GM23338 (cell line): Measurements from ENCODE around the gene MUC21. TPM values are rescaled to one million over a fixed set of nuclear protein-coding genes. Genes with fewer than 3 reads are reported as not detected.

Experiments
- ATAC-seq: fragments of 200-7000 bp; cut with Tn5 transposase; 3 replicates; pipeline ENCODE4 v1.9.1; 2020
- DNase-seq: peaks from one replicate; pipeline ENCODE4 v3.0.0-alpha.2; 2015; ENCODE audit warnings: low spot score
- H2AFZ ChIP-seq: fragments of 200-600 bp; sonication (generic); 2 replicates; pipeline ENCODE4 v1.8.0; 2016; ENCODE audit warnings: antibody characterized with exemption, mild to moderate bottlenecking, moderate library complexity
- H3F3A ChIP-seq: fragments of 200-600 bp; sonication (generic); replicated peaks from 2 replicates; pipeline ENCODE4 v1.8.0; 2017; ENCODE audit warnings: antibody characterized with exemption, mixed run types, low read depth
- H3K27ac ChIP-seq: fragments of 200-600 bp; sonication (generic); 2 replicates; pipeline ENCODE4 v1.6.1; 2016; ENCODE audit warnings: low read depth
- H3K27me3 ChIP-seq: fragments of 200-600 bp; sonication (generic); 2 replicates; pipeline ENCODE4 v1.8.0; 2016; ENCODE audit warnings: mild to moderate bottlenecking, mixed run types, moderate library complexity; ENCODE audit not compliant: insufficient read depth
- H3K36me3 ChIP-seq: fragments of 200-600 bp; sonication (generic); 2 replicates; pipeline ENCODE4 v1.8.0; 2016; ENCODE audit warnings: mild to moderate bottlenecking; ENCODE audit not compliant: insufficient read depth
- H3K4me1 ChIP-seq: fragments of 200-600 bp; sonication (generic); 2 replicates; pipeline ENCODE4 v1.8.0; 2016; ENCODE audit warnings: mild to moderate bottlenecking, moderate library complexity; ENCODE audit not compliant: insufficient read depth
- H3K4me2 ChIP-seq: fragments of 200-600 bp; sonication (generic); 2 replicates; pipeline ENCODE4 v1.7.1; 2017; ENCODE audit warnings: mixed run types
- H3K4me3 ChIP-seq: fragments of 200-600 bp; sonication (generic); 2 replicates; pipeline ENCODE4 v1.6.1; 2016; ENCODE audit warnings: mixed run types
- H3K79me2 ChIP-seq: fragments of 200-600 bp; sonication (generic); replicated peaks from 2 replicates; pipeline ENCODE4 v1.8.0; 2017; ENCODE audit warnings: mild to moderate bottlenecking; ENCODE audit not compliant: insufficient read depth
- H3K9me2 ChIP-seq: fragments of 200-600 bp; sonication (generic); 2 replicates; pipeline ENCODE4 v1.8.0; 2017; ENCODE audit not compliant: insufficient read depth
- H4K20me1 ChIP-seq: fragments of 200-600 bp; sonication (generic); replicated peaks from 2 replicates; pipeline ENCODE4 v1.8.0; 2017; ENCODE audit warnings: mild to moderate bottlenecking; ENCODE audit not compliant: insufficient read depth
- H3K27ac Mint-ChIP-seq: 2 replicates; pipeline ENCODE4 v1.8.0; 2020; ENCODE audit warnings: inconsistent platforms, mild to moderate bottlenecking, moderate library complexity, mixed read lengths
- H3K27me3 Mint-ChIP-seq: 3 replicates; pipeline ENCODE4 v1.8.0; 2022; ENCODE audit warnings: low read depth, mild to moderate bottlenecking, moderate library complexity, mixed read lengths, inconsistent platforms; ENCODE audit not compliant: insufficient read depth, poor library complexity
- H3K36me3 Mint-ChIP-seq: 3 replicates; pipeline ENCODE4 v1.8.0; 2021; ENCODE audit warnings: low read depth, mild to moderate bottlenecking, inconsistent platforms, moderate library complexity, mixed read lengths
- H3K4me1 Mint-ChIP-seq: 3 replicates; pipeline ENCODE4 v1.8.0; 2020; ENCODE audit warnings: mild to moderate bottlenecking, inconsistent platforms, mixed read lengths
- H3K4me3 Mint-ChIP-seq: 3 replicates; pipeline ENCODE4 v1.8.0; 2021; ENCODE audit warnings: moderate library complexity, mild to moderate bottlenecking, inconsistent platforms, mixed read lengths
- H3K9me3 Mint-ChIP-seq: 3 replicates; pipeline ENCODE4 v1.8.0; 2020; ENCODE audit warnings: moderate library complexity, mild to moderate bottlenecking, inconsistent platforms, mixed read lengths
- CREB1 ChIP-seq: fragments of 250-450 bp; sonication (Bioruptor Pico); IDR thresholded peaks from 2 replicates; pipeline ENCODE4 v1.5.0; 2020; ENCODE audit warnings: low read depth, mild to moderate bottlenecking, moderate library complexity
- EZH2 ChIP-seq: fragments of 200-600 bp; sonication (generic); IDR thresholded peaks from one replicate; pipeline ENCODE4 v1.8.0; 2017; ENCODE audit warnings: antibody characterized with exemption, mild to moderate bottlenecking, low read depth; ENCODE audit not compliant: unreplicated experiment
- EZH2phosphoT487 ChIP-seq: fragments of 200-600 bp; sonication (generic); IDR thresholded peaks from one replicate; pipeline ENCODE4 v1.8.1; 2018; ENCODE audit warnings: antibody characterized with exemption; ENCODE audit not compliant: unreplicated experiment
- JUNB ChIP-seq: IDR thresholded peaks from one replicate; pipeline ENCODE4 v1.6.1; 2016; ENCODE audit warnings: antibody characterized with exemption; ENCODE audit not compliant: unreplicated experiment
- NANOG ChIP-seq: IDR thresholded peaks from 2 replicates; pipeline ENCODE4 v1.6.1; 2016; ENCODE audit warnings: antibody characterized with exemption, borderline replicate concordance
- POLR2AphosphoS5 ChIP-seq: IDR thresholded peaks from 2 replicates; pipeline ENCODE4 v1.6.1; 2016; ENCODE audit warnings: antibody characterized with exemption, low read depth
- ZNF114 ChIP-seq: fragments of 250-450 bp; sonication (Bioruptor Pico); IDR thresholded peaks from 2 replicates; pipeline ENCODE4 v1.5.0; 2020; ENCODE audit warnings: mild to moderate bottlenecking, moderate library complexity
- ZNF331 ChIP-seq: fragments of 250-450 bp; sonication (Bioruptor Pico); IDR thresholded peaks from 2 replicates; pipeline ENCODE4 v1.5.0; 2020; ENCODE audit warnings: low read depth, mild to moderate bottlenecking, moderate library complexity
- ZNF462 ChIP-seq: fragments of 250-450 bp; sonication (Bioruptor Pico); IDR thresholded peaks from 2 replicates; pipeline ENCODE4 v1.5.0; 2020; ENCODE audit warnings: mild to moderate bottlenecking, moderate library complexity
- polyA plus RNA-seq: library from polyadenylated mRNA; unstranded; fragments of >200 nt; fragmentation: Nextera tagmentation; extraction: Ambion mirVana; gene quantifications from 2 replicates; pipeline ENCODE4 v1.2.1, GENCODE V29; 2016
- total RNA-seq: library from RNA; depleted of rRNA; stranded (reverse); fragments of >200 nt; shearing (Covaris generic); gene quantifications from 2 replicates; pipeline ENCODE4 v1.2.3, GENCODE V29; 2014
- TF ChIP-seq, protein P1 (sequence below): IDR thresholded peaks from 2 replicates; pipeline ENCODE4 v1.6.1; 2016; ENCODE audit warnings: antibody characterized with exemption
- TF ChIP-seq, protein P2 (sequence below): IDR thresholded peaks from one replicate; pipeline ENCODE4 v1.6.1; 2018; ENCODE audit warnings: antibody characterized with exemption; ENCODE audit not compliant: unreplicated experiment
- TF ChIP-seq, protein P3 (sequence below), 2 experiments: fragments of 200-600 bp in 1 of 2; sonication (generic) in 1 of 2; conservative IDR thresholded peaks; 2 replicates each; pipeline versions ENCODE4 v1.5.1 to v1.6.1; 2016 to 2017; ENCODE audit warnings: antibody characterized with exemption in 2 of 2, low read depth in 2 of 2, mild to moderate bottlenecking in 2 of 2, moderate library complexity in 1 of 2

Gene MUC21
- total and polyA plus RNA-seq, 2 experiments from 2014 or later, result not detected

- TF ChIP-seq ZNF462 (CRISPR knock-in tag) (no peak), NANOG (no peak), JUNB (no peak), ZNF331 (CRISPR knock-in tag) (no peak), ZNF114 (no peak), CREB1 (CRISPR knock-in tag) (no peak; the same call in 1 of the 2 replicates)
Measured at GRCh38 chr6:30990422-30991086, 7.0 kb downstream of the MUC21 start (continued).

DNA sequence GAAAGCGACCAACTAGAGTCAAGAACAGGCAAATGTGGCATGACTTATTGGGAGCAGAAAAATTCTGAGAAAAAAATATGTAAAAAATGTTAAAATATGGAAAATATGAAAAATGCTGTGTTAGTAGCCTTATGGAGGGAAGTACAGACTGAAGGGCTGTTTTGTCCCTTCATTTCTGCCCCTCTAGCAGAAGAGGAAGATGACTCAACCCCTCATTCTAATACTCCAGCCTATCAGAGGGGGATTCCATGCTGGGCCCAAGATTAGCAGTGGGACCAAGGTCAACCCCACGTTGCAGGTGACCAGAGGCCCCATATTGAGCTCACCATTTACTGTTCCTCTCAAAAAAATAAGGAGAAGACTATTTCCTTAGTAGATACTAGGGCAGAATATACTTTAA, 8.4 kb downstream of the MUC21 start:
- no peaks in the 10 kb centered on the region for H3K36me3 ChIP-seq
- H3K27ac Mint-ChIP-seq, result no peak overlapping the region
- no peaks in the 10 kb centered on the region for H3K27me3 ChIP-seq
- H3K36me3 Mint-ChIP-seq, result peaks cover 8% of the 10 kb centered on the region; the same call in 2 of the 3 replicates
- no peak overlapping the region for H3K27ac ChIP-seq
- H3K4me1 Mint-ChIP-seq, result peaks cover 10% of the 10 kb centered on the region
- no peak overlapping the region for H3K4me2 ChIP-seq
- H3K79me2 ChIP-seq, result no peaks in the 10 kb centered on the region
- H3K4me3 Mint-ChIP-seq, result no peak overlapping the region
- peaks cover 8% of the 10 kb centered on the region for H3K4me1 ChIP-seq
- peaks cover 2% of the 10 kb centered on the region for H3K27me3 Mint-ChIP-seq
- ATAC-seq (no peak), DNase-seq (no peak)
- H3K9me2 ChIP-seq, result peaks cover 6% of the 10 kb centered on the region; the same call in 1 of the 2 replicates
- no peaks in the 10 kb centered on the region for H4K20me1 ChIP-seq
- no peak overlapping the region for H2AFZ ChIP-seq
- peaks cover 26% of the 10 kb centered on the region for H3K9me3 Mint-ChIP-seq
- H3F3A ChIP-seq, result no peaks in the 10 kb centered on the region
- H3K4me3 ChIP-seq, result no peak overlapping the region
- TF ChIP-seq EZH2 (no peak), ZNF331 (CRISPR knock-in tag) (no peak), NANOG (no peak), ZNF114 (no peak), EZH2phosphoT487 (no peak), JUNB (no peak), POLR2AphosphoS5 (no peak), CREB1 (CRISPR knock-in tag) (no peak)
- TF ChIP-seq, protein P1, sequence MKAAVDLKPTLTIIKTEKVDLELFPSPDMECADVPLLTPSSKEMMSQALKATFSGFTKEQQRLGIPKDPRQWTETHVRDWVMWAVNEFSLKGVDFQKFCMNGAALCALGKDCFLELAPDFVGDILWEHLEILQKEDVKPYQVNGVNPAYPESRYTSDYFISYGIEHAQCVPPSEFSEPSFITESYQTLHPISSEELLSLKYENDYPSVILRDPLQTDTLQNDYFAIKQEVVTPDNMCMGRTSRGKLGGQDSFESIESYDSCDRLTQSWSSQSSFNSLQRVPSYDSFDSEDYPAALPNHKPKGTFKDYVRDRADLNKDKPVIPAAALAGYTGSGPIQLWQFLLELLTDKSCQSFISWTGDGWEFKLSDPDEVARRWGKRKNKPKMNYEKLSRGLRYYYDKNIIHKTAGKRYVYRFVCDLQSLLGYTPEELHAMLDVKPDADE, result no peak
- TF ChIP-seq, protein P2, sequence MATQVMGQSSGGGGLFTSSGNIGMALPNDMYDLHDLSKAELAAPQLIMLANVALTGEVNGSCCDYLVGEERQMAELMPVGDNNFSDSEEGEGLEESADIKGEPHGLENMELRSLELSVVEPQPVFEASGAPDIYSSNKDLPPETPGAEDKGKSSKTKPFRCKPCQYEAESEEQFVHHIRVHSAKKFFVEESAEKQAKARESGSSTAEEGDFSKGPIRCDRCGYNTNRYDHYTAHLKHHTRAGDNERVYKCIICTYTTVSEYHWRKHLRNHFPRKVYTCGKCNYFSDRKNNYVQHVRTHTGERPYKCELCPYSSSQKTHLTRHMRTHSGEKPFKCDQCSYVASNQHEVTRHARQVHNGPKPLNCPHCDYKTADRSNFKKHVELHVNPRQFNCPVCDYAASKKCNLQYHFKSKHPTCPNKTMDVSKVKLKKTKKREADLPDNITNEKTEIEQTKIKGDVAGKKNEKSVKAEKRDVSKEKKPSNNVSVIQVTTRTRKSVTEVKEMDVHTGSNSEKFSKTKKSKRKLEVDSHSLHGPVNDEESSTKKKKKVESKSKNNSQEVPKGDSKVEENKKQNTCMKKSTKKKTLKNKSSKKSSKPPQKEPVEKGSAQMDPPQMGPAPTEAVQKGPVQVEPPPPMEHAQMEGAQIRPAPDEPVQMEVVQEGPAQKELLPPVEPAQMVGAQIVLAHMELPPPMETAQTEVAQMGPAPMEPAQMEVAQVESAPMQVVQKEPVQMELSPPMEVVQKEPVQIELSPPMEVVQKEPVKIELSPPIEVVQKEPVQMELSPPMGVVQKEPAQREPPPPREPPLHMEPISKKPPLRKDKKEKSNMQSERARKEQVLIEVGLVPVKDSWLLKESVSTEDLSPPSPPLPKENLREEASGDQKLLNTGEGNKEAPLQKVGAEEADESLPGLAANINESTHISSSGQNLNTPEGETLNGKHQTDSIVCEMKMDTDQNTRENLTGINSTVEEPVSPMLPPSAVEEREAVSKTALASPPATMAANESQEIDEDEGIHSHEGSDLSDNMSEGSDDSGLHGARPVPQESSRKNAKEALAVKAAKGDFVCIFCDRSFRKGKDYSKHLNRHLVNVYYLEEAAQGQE, result no peak
- TF ChIP-seq, protein P3, sequence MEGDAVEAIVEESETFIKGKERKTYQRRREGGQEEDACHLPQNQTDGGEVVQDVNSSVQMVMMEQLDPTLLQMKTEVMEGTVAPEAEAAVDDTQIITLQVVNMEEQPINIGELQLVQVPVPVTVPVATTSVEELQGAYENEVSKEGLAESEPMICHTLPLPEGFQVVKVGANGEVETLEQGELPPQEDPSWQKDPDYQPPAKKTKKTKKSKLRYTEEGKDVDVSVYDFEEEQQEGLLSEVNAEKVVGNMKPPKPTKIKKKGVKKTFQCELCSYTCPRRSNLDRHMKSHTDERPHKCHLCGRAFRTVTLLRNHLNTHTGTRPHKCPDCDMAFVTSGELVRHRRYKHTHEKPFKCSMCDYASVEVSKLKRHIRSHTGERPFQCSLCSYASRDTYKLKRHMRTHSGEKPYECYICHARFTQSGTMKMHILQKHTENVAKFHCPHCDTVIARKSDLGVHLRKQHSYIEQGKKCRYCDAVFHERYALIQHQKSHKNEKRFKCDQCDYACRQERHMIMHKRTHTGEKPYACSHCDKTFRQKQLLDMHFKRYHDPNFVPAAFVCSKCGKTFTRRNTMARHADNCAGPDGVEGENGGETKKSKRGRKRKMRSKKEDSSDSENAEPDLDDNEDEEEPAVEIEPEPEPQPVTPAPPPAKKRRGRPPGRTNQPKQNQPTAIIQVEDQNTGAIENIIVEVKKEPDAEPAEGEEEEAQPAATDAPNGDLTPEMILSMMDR (conservative IDR thresholded peaks at IDR 0.05; ENCODE audit: low read depth in 2 of 2), result no peak
